ENCODE results near the gene UBE2E1. TPM values are rescaled to one million over a fixed set of nuclear protein-coding genes. Genes with fewer than 3 reads are reported as not detected.

The UBE2E1 gene
- total RNA-seq, result 10 to 100 TPM; 65.1 to 69.7 TPM

DNA sequence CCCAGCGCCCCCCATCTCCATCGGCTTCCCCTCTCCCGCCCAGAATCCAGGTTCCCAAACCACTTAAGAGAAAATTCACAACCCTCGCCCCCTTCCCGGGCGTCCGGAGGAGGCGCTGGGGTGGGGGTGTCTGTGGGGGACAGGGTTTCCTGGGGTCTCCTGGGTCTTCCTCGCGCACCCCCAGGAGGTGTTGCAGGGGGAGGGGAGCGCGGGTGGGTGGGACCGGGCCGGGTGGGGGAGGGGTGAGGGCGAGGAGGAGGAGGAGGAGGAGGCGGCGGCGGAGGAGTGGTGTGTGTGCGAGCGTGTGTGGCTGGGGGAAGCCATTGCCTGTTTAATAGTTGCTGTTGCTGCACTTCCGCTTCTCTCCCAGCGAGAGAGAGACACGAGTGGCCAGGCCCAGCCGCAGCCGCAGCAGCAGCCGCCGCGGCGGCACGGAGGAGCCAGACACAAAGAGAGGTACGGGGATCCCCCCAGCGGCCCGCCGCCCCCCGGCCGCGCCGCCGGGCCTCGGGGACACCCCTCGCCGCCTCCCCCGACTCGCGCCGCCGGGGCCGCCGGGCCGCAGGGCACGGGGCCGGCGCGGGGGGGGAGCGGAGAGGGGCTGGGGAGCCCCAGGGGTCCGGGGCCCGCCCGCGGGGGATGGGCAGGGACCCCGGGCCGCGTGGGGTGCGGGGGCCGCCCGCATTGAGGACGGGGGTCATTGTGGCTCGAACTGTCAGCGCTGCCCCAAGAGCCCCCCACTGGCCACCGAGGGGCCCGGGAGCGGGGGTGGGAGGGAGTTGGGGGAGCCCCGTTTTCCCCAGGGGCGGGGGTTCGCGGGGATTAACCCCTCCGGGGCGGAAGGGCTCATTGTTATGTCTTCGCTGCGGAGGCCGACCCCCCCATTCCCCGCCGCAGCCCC is at the start of gene UBE2E1:
Gene UBE2E1, plus strand, starts transcription at position 323 of the 901 bp plus-strand sequence. CDS start 1,315 bp downstream, outside the sequence.

DNA sequence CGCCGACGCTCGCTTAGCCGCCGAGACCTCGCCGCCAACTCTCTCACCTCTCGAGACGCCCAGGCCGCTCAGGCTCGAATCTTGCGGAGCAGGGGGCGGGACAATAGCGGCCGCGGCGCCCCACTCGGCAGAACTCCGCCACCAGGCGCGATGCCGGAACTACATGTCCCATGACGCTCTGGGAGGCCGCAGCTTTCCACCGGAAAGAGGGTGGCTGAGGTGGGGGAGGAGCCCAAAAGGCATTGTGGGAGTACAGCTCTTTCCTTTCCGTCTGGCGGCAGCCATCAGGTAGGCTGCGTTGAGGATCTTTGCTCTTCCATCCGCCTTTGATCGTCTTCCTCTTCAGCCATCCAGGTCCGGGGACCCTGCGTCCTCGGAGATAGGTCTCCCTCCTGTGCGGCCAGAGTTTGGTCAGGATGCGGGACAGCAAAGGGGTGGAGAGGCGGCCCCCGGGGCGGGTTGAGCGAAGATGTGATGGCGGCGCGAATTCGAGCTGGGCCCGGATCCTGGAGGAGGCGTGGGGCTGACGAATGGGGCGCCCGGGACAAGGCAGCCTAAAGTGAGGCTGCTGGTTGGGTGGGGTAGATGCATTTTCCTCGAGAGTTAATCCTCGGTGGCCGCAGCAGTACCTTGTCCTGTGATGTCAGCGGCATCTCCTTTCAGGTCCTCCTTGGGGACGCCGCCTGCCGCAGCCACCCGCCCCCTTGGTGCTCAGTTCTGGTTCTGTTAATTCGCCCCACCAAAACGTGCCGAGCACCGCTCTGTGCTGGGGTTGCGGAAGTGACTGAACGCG is 111.3 kb downstream of the UBE2E1 start, which contains the start of the genes NKIRAS1 and RPL15:
Gene NKIRAS1, minus strand, starts transcription at position 105 of the 793 bp plus-strand sequence. CDS start 6,086 bp downstream, outside the sequence.
Gene RPL15, plus strand, starts transcription at position 247 of the 793 bp plus-strand sequence. CDS start 728 bp downstream, outside the sequence.

Other genes starting within 250 kb of the UBE2E1 start
- 1 to 10 TPM; 2.5 TPM for gene NKIRAS1, start 111.0 kb downstream of the UBE2E1 start, total RNA-seq
- 1,000 to 10,000 TPM; 2,108 to 2,164 TPM for gene RPL15, start 111.2 kb downstream of the UBE2E1 start, total RNA-seq
- 1 to 10 TPM; 7.0 to 7.3 TPM for gene NR1D2, start 139.3 kb downstream of the UBE2E1 start, total RNA-seq